NCI-H2227 treated with DMSO at 0.1 percent for 48 hours (cell line): ENCODE measurements around the gene DMGDH.
A peak's percentile ranks its signal among the peaks of the same experiment; 100 is the strongest.
"Not testable (repeated sequence)": the region's sequence is repeated elsewhere in the genome, so short reads cannot be mapped to it uniquely, and the experiment has no call there.

Source experiments
- DNase-seq: peaks from one replicate; lab custom pipeline; 2025; lab: John Stamatoyannopoulos, UW

DMGDH gene

GRCh38 chr5:79011219-79011836 is 58.1 kb downstream of the DMGDH start:
- no peak for DNase-seq

GRCh38 chr5:79008362-79008761 is 61.1 kb downstream of the DMGDH start:
- DNase-seq: no peak

GRCh38 chr5:79007872-79008271 is 61.6 kb downstream of the DMGDH start:
- no peak for DNase-seq

- no peak for DNase-seq
Measured at GRCh38 chr5:79005936-79006631, 63.4 kb downstream of the DMGDH start.

- no peak for DNase-seq
Measured at GRCh38 chr5:79005151-79005550, 64.3 kb downstream of the DMGDH start.

GRCh38 chr5:79002374-79002773 is 67.1 kb downstream of the DMGDH start:
- DNase-seq: no peak

GRCh38 chr5:79001471-79001870 is 68.0 kb downstream of the DMGDH start:
- no peak for DNase-seq

GRCh38 chr5:78997090-78997489 is 72.4 kb downstream of the DMGDH start:
- no peak for DNase-seq

- no peak for DNase-seq
Measured at GRCh38 chr5:78995521-78996007, 73.9 kb downstream of the DMGDH start.

- no peak for DNase-seq
Measured at GRCh38 chr5:78993165-78993564, 76.3 kb downstream of the DMGDH start.

- no peak for DNase-seq
Measured at GRCh38 chr5:78992146-78992545, 77.3 kb downstream of the DMGDH start.

GRCh38 chr5:78989080-78989479 is 80.4 kb downstream of the DMGDH start:
- DNase-seq: no peak

- DNase-seq: peak; percentile 33
Measured at GRCh38 chr5:78985725-78986223, 83.7 kb downstream of the DMGDH start.

- DNase-seq: peak; percentile 33
Measured at GRCh38 chr5:78985116-78985724, 84.3 kb downstream of the DMGDH start, which contains the start of gene ARSB. Gene ARSB, minus strand, starts transcription at chr5:78985310. Its CDS starts 62 bp downstream, at chr5:78985248.

- peak; percentile 68 for DNase-seq
Measured at GRCh38 chr5:78984439-78985115, 84.9 kb downstream of the DMGDH start.

GRCh38 chr5:78983601-78984438 is 85.7 kb downstream of the DMGDH start:
- DNase-seq: peak; percentile 46

- not testable (repeated sequence) for DNase-seq
Measured at GRCh38 chr5:78983194-78983593, 86.3 kb downstream of the DMGDH start.

GRCh38 chr5:78979909-78980308 is 89.6 kb downstream of the DMGDH start:
- no peak for DNase-seq

- DNase-seq: no peak
Measured at GRCh38 chr5:78979117-78979742, 90.2 kb downstream of the DMGDH start.

- DNase-seq: no peak
Measured at GRCh38 chr5:78975035-78975434, 94.4 kb downstream of the DMGDH start.

GRCh38 chr5:78974601-78975000 is 94.9 kb downstream of the DMGDH start:
- DNase-seq: no peak
